GM23338 (cell line): ENCODE results near the gene C1orf141.

Experiments used
- CREB1 ChIP-seq: fragments of 250-450 bp; sonication (Bioruptor Pico); IDR thresholded peaks from 2 replicates; pipeline ENCODE4 v1.5.0; 2020; ENCODE audit warnings: low read depth, mild to moderate bottlenecking, moderate library complexity
- EZH2 ChIP-seq: fragments of 200-600 bp; sonication (generic); IDR thresholded peaks from one replicate; pipeline ENCODE4 v1.8.0; 2017; ENCODE audit warnings: antibody characterized with exemption, mild to moderate bottlenecking, low read depth; ENCODE audit not compliant: unreplicated experiment
- POLR2AphosphoS5 ChIP-seq: IDR thresholded peaks from 2 replicates; pipeline ENCODE4 v1.6.1; 2016; ENCODE audit warnings: antibody characterized with exemption, low read depth
- ZNF114 ChIP-seq: fragments of 250-450 bp; sonication (Bioruptor Pico); IDR thresholded peaks from 2 replicates; pipeline ENCODE4 v1.5.0; 2020; ENCODE audit warnings: mild to moderate bottlenecking, moderate library complexity
- TF ChIP-seq, protein P1 (sequence below), 2 experiments: fragments of 200-600 bp in 1 of 2; sonication (generic) in 1 of 2; conservative IDR thresholded peaks; 2 replicates each; pipeline versions ENCODE4 v1.5.1 to v1.6.1; 2016 to 2017; ENCODE audit warnings: antibody characterized with exemption in 2 of 2, low read depth in 2 of 2, mild to moderate bottlenecking in 2 of 2, moderate library complexity in 1 of 2

DNA sequence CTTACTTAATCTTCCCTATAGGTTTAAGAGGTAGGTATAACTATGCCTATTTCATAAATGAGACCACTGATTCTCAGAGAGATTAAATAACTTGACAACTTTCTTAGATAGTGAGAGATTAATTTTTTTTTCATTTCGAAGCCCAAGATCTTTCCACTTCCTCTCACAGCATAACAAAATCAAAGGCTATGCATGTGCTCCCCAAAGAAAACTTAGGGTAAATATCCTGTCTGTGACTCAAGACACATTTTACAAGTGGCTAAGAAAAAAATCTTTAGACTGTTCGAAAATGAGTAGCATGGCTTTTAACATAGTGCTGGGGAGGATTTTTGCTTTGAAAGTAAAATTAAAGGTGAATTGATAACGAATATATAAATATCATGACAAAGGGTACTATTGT lies 8.2 kb upstream of the C1orf141 start:
- TF ChIP-seq, protein P1, sequence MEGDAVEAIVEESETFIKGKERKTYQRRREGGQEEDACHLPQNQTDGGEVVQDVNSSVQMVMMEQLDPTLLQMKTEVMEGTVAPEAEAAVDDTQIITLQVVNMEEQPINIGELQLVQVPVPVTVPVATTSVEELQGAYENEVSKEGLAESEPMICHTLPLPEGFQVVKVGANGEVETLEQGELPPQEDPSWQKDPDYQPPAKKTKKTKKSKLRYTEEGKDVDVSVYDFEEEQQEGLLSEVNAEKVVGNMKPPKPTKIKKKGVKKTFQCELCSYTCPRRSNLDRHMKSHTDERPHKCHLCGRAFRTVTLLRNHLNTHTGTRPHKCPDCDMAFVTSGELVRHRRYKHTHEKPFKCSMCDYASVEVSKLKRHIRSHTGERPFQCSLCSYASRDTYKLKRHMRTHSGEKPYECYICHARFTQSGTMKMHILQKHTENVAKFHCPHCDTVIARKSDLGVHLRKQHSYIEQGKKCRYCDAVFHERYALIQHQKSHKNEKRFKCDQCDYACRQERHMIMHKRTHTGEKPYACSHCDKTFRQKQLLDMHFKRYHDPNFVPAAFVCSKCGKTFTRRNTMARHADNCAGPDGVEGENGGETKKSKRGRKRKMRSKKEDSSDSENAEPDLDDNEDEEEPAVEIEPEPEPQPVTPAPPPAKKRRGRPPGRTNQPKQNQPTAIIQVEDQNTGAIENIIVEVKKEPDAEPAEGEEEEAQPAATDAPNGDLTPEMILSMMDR (conservative IDR thresholded peaks at IDR 0.05; ENCODE audit: low read depth in 2 of 2): no peak
- TF ChIP-seq ZNF114 (CRISPR knock-in tag) (no peak), CREB1 (CRISPR knock-in tag) (no peak), POLR2AphosphoS5 (no peak), EZH2 (no peak)
